ENCODE measurements around the gene NTSR1.

- TF ChIP-seq POLR2A (IDR thresholded peaks at IDR 0.05) (peak; percentile 62 to 77), CTCF (IDR thresholded peaks at IDR 0.05) (no peak)
Observed at GRCh38 chr20:62794007-62794724, 85.5 kb downstream of the NTSR1 start.
